Activated CD8-positive, alpha-beta T cell treated with anti-CD3 and anti-CD28 coated beads for 36 hours (primary cell): ENCODE data around the gene TBX19. TPM values are rescaled to one million over a fixed set of nuclear protein-coding genes. Genes with fewer than 3 reads are reported as not detected.

Experiments used
- ATAC-seq: fragments of 200-7000 bp; cut with Tn5 transposase; one replicate; pipeline ENCODE4 v1.10.0; 2021; ENCODE audit warnings: mild to moderate bottlenecking, moderate library complexity
- CTCF ChIA-PET: fragments of 350-600 bp; sonication (Branson Sonifier 250); formaldehyde crosslinking; loops from one replicate; lab custom pipeline; 2021; ENCODE audit warnings: antibody characterized with exemption; lab: Charles Lee
- POLR2A ChIA-PET: fragments of 350-600 bp; sonication (Branson Sonifier 250); formaldehyde crosslinking; loops from one replicate; lab custom pipeline; 2021; ENCODE audit warnings: antibody characterized with exemption; lab: Charles Lee
- DNase-seq: peaks from one replicate; pipeline ENCODE4 v3.0.0-alpha.2; 2020
- H3K27ac Mint-ChIP-seq: one replicate; pipeline ENCODE4 v1.8.0; 2021; ENCODE audit warnings: mild to moderate bottlenecking, mixed read lengths
- H3K27me3 Mint-ChIP-seq: one replicate; pipeline ENCODE4 v1.8.0; 2021; ENCODE audit warnings: mixed read lengths
- H3K36me3 Mint-ChIP-seq: one replicate; pipeline ENCODE4 v1.8.0; 2021; ENCODE audit warnings: low read depth, mixed read lengths
- H3K4me1 Mint-ChIP-seq: one replicate; pipeline ENCODE4 v1.8.0; 2021; ENCODE audit warnings: low read depth, mixed read lengths
- H3K4me3 Mint-ChIP-seq: one replicate; pipeline ENCODE4 v1.8.0; 2021; ENCODE audit warnings: mild to moderate bottlenecking, moderate library complexity, mixed read lengths
- H3K9me3 Mint-ChIP-seq: one replicate; pipeline ENCODE4 v1.8.0; 2021; ENCODE audit warnings: mixed read lengths
- CTCF ChIP-seq: fragments of 200-600 bp; IDR thresholded peaks from one replicate; pipeline ENCODE4 v1.8.0; 2022; ENCODE audit warnings: antibody characterized with exemption, mild to moderate bottlenecking
- intact Hi-C: fragments of 100-400 bp; cut with micrococcal nuclease; formaldehyde crosslinking; loops from one replicate; pipeline ENCODE4 v1.10.0; 2022
- total RNA-seq, 2 experiments: library from RNA; stranded (reverse); gene quantifications; one replicate each; pipeline ENCODE4 v1.2.3, GENCODE V29; 2021

TBX19 gene
- total RNA-seq, 2 experiments from 2014 or later, result 1.5 TPM

- H3K27ac Mint-ChIP-seq, result no peak overlapping the region
- H3K4me3 Mint-ChIP-seq, result no peak overlapping the region
- no peak for TF ChIP-seq CTCF
- H3K36me3 Mint-ChIP-seq, result peaks cover 36% of the 10 kb centered on the region
- DNase-seq (no peak), ATAC-seq (no peak)
- ChIA-PET POLR2A (no interaction called here), CTCF (no interaction called here)
- no peaks in the 10 kb centered on the region for H3K27me3 Mint-ChIP-seq
- peaks cover 21% of the 10 kb centered on the region for H3K4me1 Mint-ChIP-seq
- intact Hi-C loops, result no loop called here
- peaks cover 11% of the 10 kb centered on the region for H3K9me3 Mint-ChIP-seq
Observed at GRCh38 chr1:168260393-168260792, 20.3 kb upstream of the TBX19 start.

GRCh38 chr1:168261390-168261789 is 19.3 kb upstream of the TBX19 start:
- no peak for TF ChIP-seq CTCF
- H3K36me3 Mint-ChIP-seq, result peaks cover 30% of the 10 kb centered on the region
- no peak for DNase-seq
- intact Hi-C loops, result no loop called here
- H3K4me3 Mint-ChIP-seq, result no peak overlapping the region
- ATAC-seq, result no peak
- peaks cover 21% of the 10 kb centered on the region for H3K4me1 Mint-ChIP-seq
- H3K27me3 Mint-ChIP-seq, result no peaks in the 10 kb centered on the region
- ChIA-PET POLR2A (interaction anchor here (0.9 kb wide), 1 partner anchor 9 kb away, joined by 3 read pairs; no protein-coding TSS in a partner anchor), CTCF (interaction anchor here (0.8 kb wide), 1 partner anchor 43 kb away, joined by 3 read pairs; no protein-coding TSS in a partner anchor)
- H3K9me3 Mint-ChIP-seq, result peaks cover 5% of the 10 kb centered on the region
- no peak overlapping the region for H3K27ac Mint-ChIP-seq

GRCh38 chr1:168263130-168263529 is 17.5 kb upstream of the TBX19 start:
- intact Hi-C loops, result no loop called here
- no peak overlapping the region for H3K27ac Mint-ChIP-seq
- no peak overlapping the region for H3K4me3 Mint-ChIP-seq
- DNase-seq (no peak), ATAC-seq (no peak)
- POLR2A ChIA-PET, result no interaction called here
- H3K4me1 Mint-ChIP-seq, result peaks cover 17% of the 10 kb centered on the region
- H3K27me3 Mint-ChIP-seq, result no peaks in the 10 kb centered on the region
- CTCF ChIA-PET, result interaction anchor here (1.3 kb wide), 1 partner anchor 28 kb away, joined by 4 read pairs; no protein-coding TSS in a partner anchor
- no peak for TF ChIP-seq CTCF
- no peaks in the 10 kb centered on the region for H3K9me3 Mint-ChIP-seq
- peaks cover 21% of the 10 kb centered on the region for H3K36me3 Mint-ChIP-seq

GRCh38 chr1:168264296-168264695 is 16.4 kb upstream of the TBX19 start:
- DNase-seq (no peak), ATAC-seq (no peak)
- intact Hi-C loops, result no loop called here
- CTCF ChIA-PET, result interaction anchor here (1.3 kb wide), 1 partner anchor 29 kb away, joined by 4 read pairs; no protein-coding TSS in a partner anchor
- TF ChIP-seq CTCF, result no peak
- Mint-ChIP-seq H3K36me3 (peaks cover 21% of the 10 kb centered on the region), H3K27ac (no peak overlapping the region), H3K4me3 (no peak overlapping the region), H3K27me3 (no peaks in the 10 kb centered on the region), H3K9me3 (no peaks in the 10 kb centered on the region), H3K4me1 (peaks cover 17% of the 10 kb centered on the region)
- POLR2A ChIA-PET, result no interaction called here

GRCh38 chr1:168265596-168265995 is 15.1 kb upstream of the TBX19 start:
- peaks cover 21% of the 10 kb centered on the region for H3K36me3 Mint-ChIP-seq
- no peaks in the 10 kb centered on the region for H3K27me3 Mint-ChIP-seq
- intact Hi-C loops, result no loop called here
- no peak overlapping the region for H3K4me3 Mint-ChIP-seq
- DNase-seq (no peak), ATAC-seq (no peak)
- peaks cover 10% of the 10 kb centered on the region for H3K4me1 Mint-ChIP-seq
- no peaks in the 10 kb centered on the region for H3K9me3 Mint-ChIP-seq
- no peak for TF ChIP-seq CTCF
- no peak overlapping the region for H3K27ac Mint-ChIP-seq
- ChIA-PET POLR2A (no interaction called here), CTCF (no interaction called here)
